GM12878 (cell line): ENCODE results near the gene NFASC.

ENCODE experiments used
- CEBPB ChIP-seq, 2 experiments: fragments of 150-350 bp in 1 of 2; IDR thresholded peaks; 2 replicates each; pipeline ENCODE4 v1.6.1; 2012 to 2014; ENCODE audit warnings: low read depth in 2 of 2, low read length in 2 of 2, borderline replicate concordance in 1 of 2, inconsistent platforms in 1 of 2
- CTCF ChIP-seq, 3 experiments: IDR thresholded peaks in 2 of 3; conservative IDR thresholded peaks in 1 of 3; 2 replicates each; pipeline ENCODE4 v1.5.1; 2011; ENCODE audit warnings: low read depth in 3 of 3, low read length in 3 of 3, mild to moderate bottlenecking in 3 of 3, control low read depth in 2 of 3, moderate library complexity in 2 of 3, inconsistent platforms in 1 of 3, mixed read lengths in 1 of 3; ENCODE audit not compliant: control insufficient read depth in 2 of 3, insufficient read depth in 1 of 3; ENCODE audit errors: extremely low read depth in 1 of 3
- HDAC2 ChIP-seq: fragments of 200-600 bp; sonication (generic); IDR thresholded peaks from 2 replicates; pipeline ENCODE4 v1.6.1; 2017
- MAX ChIP-seq: IDR thresholded peaks from 2 replicates; pipeline ENCODE4 v1.6.1; 2012; ENCODE audit warnings: low read depth, low read length, improper control_type of control experiment
- POLR2A ChIP-seq: IDR thresholded peaks from 2 replicates; pipeline ENCODE4 v1.6.1; 2011; ENCODE audit warnings: low read depth, mild to moderate bottlenecking, low read length
- POLR2AphosphoS5 ChIP-seq: IDR thresholded peaks from 2 replicates; pipeline ENCODE4 v1.6.1; 2011; ENCODE audit warnings: mild to moderate bottlenecking, low read length, inconsistent platforms
- RBBP5 ChIP-seq: fragments of 200-600 bp; sonication (generic); conservative IDR thresholded peaks from 2 replicates; pipeline ENCODE4 v1.6.1; 2016
- SIN3A ChIP-seq: IDR thresholded peaks from 2 replicates; pipeline ENCODE4 v1.6.1; 2012; ENCODE audit warnings: low read depth, low read length, improper control_type of control experiment
- TBL1XR1 ChIP-seq: IDR thresholded peaks from 2 replicates; pipeline ENCODE4 v1.6.1; 2012; ENCODE audit warnings: low read depth, low read length, improper control_type of control experiment
- YY1 ChIP-seq: IDR thresholded peaks from 2 replicates; pipeline ENCODE4 v1.6.1; 2011; ENCODE audit warnings: low read depth, mild to moderate bottlenecking, low read length
- ZBTB33 ChIP-seq: fragments of 450-650 bp; IDR thresholded peaks from 2 replicates; pipeline ENCODE4 v1.6.1; 2017; ENCODE audit warnings: mild to moderate bottlenecking
- ZBTB40 ChIP-seq: fragments of 450-650 bp; IDR thresholded peaks from 2 replicates; pipeline ENCODE4 v1.6.1; 2016; ENCODE audit warnings: mild to moderate bottlenecking, moderate library complexity, borderline replicate concordance

GRCh38 chr1:205064301-205064700 is 193.6 kb downstream of the NFASC start:
- TF ChIP-seq HDAC2 (no peak), SIN3A (no peak), TBL1XR1 (no peak), ZBTB33 (no peak), ZBTB40 (no peak), CTCF (IDR thresholded peaks at IDR 0.05 in 2 of 3, conservative IDR thresholded peaks at IDR 0.05 in 1 of 3; ENCODE audit: control insufficient read depth in 2 of 3, extremely low read depth in 1 of 3, insufficient read depth in 1 of 3, low read depth in 3 of 3, low read length in 3 of 3) (no peak), YY1 (no peak), POLR2AphosphoS5 (no peak), CEBPB (IDR thresholded peaks at IDR 0.05; ENCODE audit: borderline replicate concordance in 1 of 2, low read depth in 2 of 2, low read length in 2 of 2) (no peak), RBBP5 (no peak), POLR2A (no peak), MAX (no peak)
